ENCODE measurements around the gene USP49. TPM values are rescaled to one million over a fixed set of nuclear protein-coding genes. Genes with fewer than 3 reads are reported as not detected.
A peak's percentile ranks its signal among the peaks of the same experiment; 100 is the strongest.

Gene USP49
- total and polyA plus RNA-seq, 2 of the 13 experiments (the other 11 are each of a cell fraction or from before 2014, with no cell fraction given): 2.9 to 4.3 TPM

GRCh38 chr6:41921712-41921998, 26.5 kb upstream of the USP49 start (continued):
- TF ChIP-seq GPBP1L1 (CRISPR knock-in tag; IDR thresholded peaks at IDR 0.05) (no peak), ZNF234 (CRISPR knock-in tag; conservative IDR thresholded peaks at IDR 0.05) (peak; percentile 37; the same call in 1 of the 2 replicates), MIER2 (CRISPR knock-in tag; IDR thresholded peaks at IDR 0.05) (no peak), MYPOP (CRISPR knock-in tag; IDR thresholded peaks at IDR 0.05) (no peak), SIN3A (IDR thresholded peaks at IDR 0.05; ENCODE audit: borderline replicate concordance, low read depth, low read length) (peak; percentile 17; the same call in 1 of the 2 replicates), ZNF260 (CRISPR knock-in tag; IDR thresholded peaks at IDR 0.05; ENCODE audit: borderline replicate concordance, low read depth) (no peak), ZNF280B (CRISPR knock-in tag; IDR thresholded peaks at IDR 0.05; ENCODE audit: borderline replicate concordance) (no peak), ZNF709 (CRISPR knock-in tag; IDR thresholded peaks at IDR 0.05) (peak; percentile 42; the same call in 1 of the 2 replicates), ZNF777 (CRISPR knock-in tag; IDR thresholded peaks at IDR 0.05) (no peak), ZNF276 (CRISPR knock-in tag; IDR thresholded peaks at IDR 0.05; ENCODE audit: low read depth) (0 out of 2 replicates have a peak, but pooled peaks have one; percentile 24)
